ENCODE measurements around the gene SRSF8.
A peak's percentile ranks its signal among the peaks of the same experiment; 100 is the strongest.

The SRSF8 gene

DNA sequence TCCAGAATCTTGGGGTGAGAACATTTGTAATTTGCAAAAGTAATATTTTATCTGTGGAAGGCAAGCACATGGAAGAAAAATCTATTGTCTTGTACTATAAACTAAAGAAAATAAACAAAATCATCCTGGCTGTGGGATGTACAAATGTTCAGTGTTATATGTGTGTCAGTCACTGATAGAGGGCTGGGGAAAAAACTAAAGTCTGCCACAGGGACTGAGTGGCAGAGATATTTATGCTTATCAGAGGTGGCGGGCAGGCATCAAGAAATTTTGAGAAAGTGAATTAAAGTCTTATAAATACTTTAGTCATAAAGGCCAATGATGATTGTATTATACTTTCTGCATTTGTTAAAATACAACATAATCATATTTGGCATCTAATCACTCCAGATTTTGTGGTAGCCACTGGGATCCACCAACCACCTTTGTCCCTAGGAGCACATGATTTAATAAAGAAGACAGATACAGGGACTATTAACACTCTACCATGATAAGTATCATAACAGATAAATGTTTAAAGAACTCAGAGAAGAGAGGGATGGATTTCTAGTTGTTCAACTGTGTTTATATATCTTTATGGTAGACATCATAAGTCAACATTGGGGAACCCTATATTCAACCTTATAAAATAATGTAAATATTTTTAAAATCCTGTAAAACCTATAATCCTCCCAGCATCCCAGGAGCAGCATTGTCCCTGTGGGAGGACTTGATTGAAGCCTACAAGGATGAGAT lies 20.3 kb downstream of the SRSF8 start:
- peaks cover 50% of the 10 kb centered on the region for H3K27me3 ChIP-seq (ENCODE audit: control insufficient read depth, insufficient read depth, low read length)
- H3K9ac ChIP-seq (ENCODE audit: low read depth, low read length): no peak overlapping the region
- peaks cover 4% of the 10 kb centered on the region for H3K4me1 ChIP-seq (ENCODE audit: control insufficient read depth, insufficient read depth, low read length)
- no peaks in the 10 kb centered on the region for H3K9me3 ChIP-seq (ENCODE audit: control insufficient read depth, insufficient read depth, low read length)
- no peak overlapping the region for H3K4me3 ChIP-seq (ENCODE audit: low read depth, low read length)
- H3K36me3 ChIP-seq (ENCODE audit: control insufficient read depth, insufficient read depth, low read length): no peaks in the 10 kb centered on the region

DNA sequence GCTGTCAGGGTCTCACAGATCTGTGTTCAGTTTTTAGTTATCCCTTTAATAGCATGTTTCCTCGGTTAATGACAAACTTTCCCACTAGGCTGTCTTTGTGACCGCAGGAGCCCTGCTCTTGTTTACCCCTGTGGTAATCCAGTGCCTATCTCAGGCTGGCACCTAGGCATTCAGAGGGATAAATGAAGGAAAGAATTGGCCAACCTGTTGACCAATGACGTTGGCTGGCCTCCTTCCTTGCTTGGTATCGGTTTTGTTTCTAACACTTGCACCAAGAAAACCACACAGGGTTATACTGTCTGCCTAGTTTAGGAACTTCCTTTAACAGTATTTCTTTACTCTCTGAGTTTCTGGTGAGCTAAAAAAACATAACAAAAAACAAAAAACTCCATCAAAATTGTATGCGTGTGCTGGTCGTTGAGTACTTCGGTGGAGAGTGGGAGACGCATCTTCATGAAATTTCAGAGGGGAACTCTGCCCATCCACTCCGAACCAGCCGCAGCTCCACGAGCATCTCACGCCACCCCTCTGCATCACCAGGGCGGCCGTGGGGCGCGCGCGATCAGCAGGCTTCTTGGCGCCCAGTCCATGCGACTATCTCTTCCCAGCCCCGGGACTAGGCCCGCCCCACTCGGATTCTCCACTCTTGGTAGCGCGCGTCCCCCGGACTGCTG lies 22.4 kb downstream of the SRSF8 start:
- Histone ChIP-seq H3K4me1 (ENCODE audit: control insufficient read depth, insufficient read depth, low read length) (peaks cover 5% of the 10 kb centered on the region), H3K9ac (ENCODE audit: low read depth, low read length) (no peak overlapping the region), H3K4me3 (ENCODE audit: low read depth, low read length) (peak overlapping the region; percentile 67), H3K36me3 (ENCODE audit: control insufficient read depth, insufficient read depth, low read length) (no peaks in the 10 kb centered on the region), H3K9me3 (ENCODE audit: control insufficient read depth, insufficient read depth, low read length) (no peaks in the 10 kb centered on the region), H3K27me3 (ENCODE audit: control insufficient read depth, insufficient read depth, low read length) (peaks cover 63% of the 10 kb centered on the region)

- Histone ChIP-seq H3K36me3 (ENCODE audit: control insufficient read depth, insufficient read depth, low read length) (no peaks in the 10 kb centered on the region), H3K27me3 (ENCODE audit: control insufficient read depth, insufficient read depth, low read length) (peaks cover 63% of the 10 kb centered on the region), H3K9me3 (ENCODE audit: control insufficient read depth, insufficient read depth, low read length) (no peaks in the 10 kb centered on the region), H3K9ac (ENCODE audit: low read depth, low read length) (peak within 1 kb of the TSS; percentile 42), H3K4me1 (ENCODE audit: control insufficient read depth, insufficient read depth, low read length) (peaks cover 5% of the 10 kb centered on the region), H3K4me3 (ENCODE audit: low read depth, low read length) (peak within 1 kb of the TSS; percentile 77)
Observed at GRCh38 chr11:95089620-95090542, 23.2 kb downstream of the SRSF8 start, which contains the start of gene ENDOD1. TSS of gene ENDOD1 (plus strand) at chr11:95089846. CDS start at chr11:95089928, 82 bp downstream.

DNA sequence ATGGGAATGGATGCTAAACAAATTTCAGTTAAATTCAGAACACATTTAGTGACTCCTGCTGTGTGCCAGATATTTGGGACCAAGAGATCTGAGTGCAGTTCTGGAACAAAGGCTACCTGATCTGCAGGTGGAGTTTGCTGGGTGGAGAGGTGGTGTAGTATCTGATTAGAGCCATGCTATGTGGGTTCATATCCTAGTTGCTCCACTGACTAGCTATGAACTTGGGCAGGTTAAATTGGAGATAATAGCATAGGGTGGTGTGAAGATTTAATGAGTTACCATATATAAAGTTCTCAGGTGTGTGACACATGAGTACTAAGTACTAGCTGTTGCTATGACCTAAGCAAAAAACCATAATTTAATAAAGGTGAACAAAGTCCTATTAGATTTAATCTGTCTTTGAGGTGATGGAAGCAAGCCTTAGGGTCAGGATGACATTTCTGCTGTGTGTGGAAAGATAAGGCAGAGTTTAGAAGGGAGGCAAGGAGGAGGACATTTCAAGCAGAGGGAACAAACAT lies 25.0 kb downstream of the SRSF8 start:
- peaks cover 5% of the 10 kb centered on the region for H3K4me1 ChIP-seq (ENCODE audit: control insufficient read depth, insufficient read depth, low read length)

DNA sequence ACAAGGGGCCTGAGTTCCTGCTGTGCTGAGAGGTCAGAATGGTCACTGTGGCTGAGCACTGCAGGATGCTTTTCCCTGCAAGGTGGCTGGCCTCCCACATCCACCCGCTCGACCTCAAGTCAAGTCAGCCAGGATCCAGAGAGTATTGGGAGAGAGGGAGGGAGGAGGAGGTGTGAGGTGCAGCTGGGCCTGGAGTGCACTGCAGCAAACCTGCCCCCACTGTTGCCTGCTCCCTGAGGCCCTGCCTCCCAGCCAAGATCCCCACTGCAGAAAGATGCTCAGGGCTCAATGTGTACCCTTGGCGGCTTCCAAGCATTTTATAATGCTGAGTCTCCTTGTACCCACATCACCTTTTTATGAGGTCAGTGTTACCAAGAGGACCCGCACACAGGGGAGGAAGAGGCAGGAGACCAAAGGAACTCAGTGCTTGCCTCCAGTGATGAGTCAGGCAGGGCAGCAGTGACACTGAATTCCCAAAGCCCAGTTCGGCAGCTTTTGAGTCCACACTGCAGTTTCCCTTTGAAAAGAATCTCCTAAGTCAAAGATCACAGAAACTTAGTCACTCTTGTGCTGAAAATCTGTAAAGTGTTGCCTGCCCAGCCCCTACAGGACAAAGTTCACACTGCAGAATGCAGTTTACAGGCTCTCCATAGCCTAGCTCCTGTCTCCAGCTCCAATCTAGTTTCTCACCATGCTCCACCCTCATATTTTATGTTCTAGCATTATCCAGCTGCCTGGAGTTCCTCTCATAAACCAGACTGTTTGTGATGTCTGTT lies 26.0 kb downstream of the SRSF8 start:
- no peaks in the 10 kb centered on the region for H3K36me3 ChIP-seq (ENCODE audit: control insufficient read depth, insufficient read depth, low read length)
- H3K9ac ChIP-seq (ENCODE audit: low read depth, low read length): no peak overlapping the region
- H3K4me3 ChIP-seq (ENCODE audit: low read depth, low read length): no peak overlapping the region
- no peaks in the 10 kb centered on the region for H3K9me3 ChIP-seq (ENCODE audit: control insufficient read depth, insufficient read depth, low read length)
- H3K27me3 ChIP-seq (ENCODE audit: control insufficient read depth, insufficient read depth, low read length): peaks cover 45% of the 10 kb centered on the region
- H3K4me1 ChIP-seq (ENCODE audit: control insufficient read depth, insufficient read depth, low read length): peaks cover 5% of the 10 kb centered on the region

More for the DNA sequence above, 25.0 kb downstream of the SRSF8 start:
- no peaks in the 10 kb centered on the region for H3K36me3 ChIP-seq (ENCODE audit: control insufficient read depth, insufficient read depth, low read length)
- peaks cover 53% of the 10 kb centered on the region for H3K27me3 ChIP-seq (ENCODE audit: control insufficient read depth, insufficient read depth, low read length)
- no peak overlapping the region for H3K4me3 ChIP-seq (ENCODE audit: low read depth, low read length)
- H3K9ac ChIP-seq (ENCODE audit: low read depth, low read length): no peak overlapping the region
- H3K9me3 ChIP-seq (ENCODE audit: control insufficient read depth, insufficient read depth, low read length): no peaks in the 10 kb centered on the region

DNA sequence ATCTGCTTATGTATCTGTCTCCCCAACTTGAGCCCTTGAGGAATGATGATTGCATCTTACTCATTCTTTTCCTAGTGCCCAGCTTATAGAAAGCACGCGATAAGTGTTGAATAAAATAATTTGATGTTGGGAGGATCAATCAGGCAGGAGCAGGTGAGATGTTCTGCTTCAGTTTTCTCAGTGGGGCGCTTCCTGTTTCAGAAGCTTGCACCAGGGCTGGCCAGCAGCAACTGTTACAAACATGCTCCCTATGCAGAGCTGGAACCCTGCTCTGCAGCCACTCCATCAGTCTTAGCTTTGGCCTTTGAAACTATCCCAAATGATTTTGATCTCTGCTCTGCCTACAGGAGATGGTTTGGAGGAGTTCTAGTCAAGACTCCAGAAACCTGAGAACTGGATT lies 26.8 kb downstream of the SRSF8 start:
- H3K9ac ChIP-seq (ENCODE audit: low read depth, low read length): no peak overlapping the region
- H3K27me3 ChIP-seq (ENCODE audit: control insufficient read depth, insufficient read depth, low read length): peaks cover 40% of the 10 kb centered on the region
- H3K36me3 ChIP-seq (ENCODE audit: control insufficient read depth, insufficient read depth, low read length): no peaks in the 10 kb centered on the region
- no peak overlapping the region for H3K4me3 ChIP-seq (ENCODE audit: low read depth, low read length)
- H3K9me3 ChIP-seq (ENCODE audit: control insufficient read depth, insufficient read depth, low read length): no peaks in the 10 kb centered on the region
- peaks cover 5% of the 10 kb centered on the region for H3K4me1 ChIP-seq (ENCODE audit: control insufficient read depth, insufficient read depth, low read length)

DNA sequence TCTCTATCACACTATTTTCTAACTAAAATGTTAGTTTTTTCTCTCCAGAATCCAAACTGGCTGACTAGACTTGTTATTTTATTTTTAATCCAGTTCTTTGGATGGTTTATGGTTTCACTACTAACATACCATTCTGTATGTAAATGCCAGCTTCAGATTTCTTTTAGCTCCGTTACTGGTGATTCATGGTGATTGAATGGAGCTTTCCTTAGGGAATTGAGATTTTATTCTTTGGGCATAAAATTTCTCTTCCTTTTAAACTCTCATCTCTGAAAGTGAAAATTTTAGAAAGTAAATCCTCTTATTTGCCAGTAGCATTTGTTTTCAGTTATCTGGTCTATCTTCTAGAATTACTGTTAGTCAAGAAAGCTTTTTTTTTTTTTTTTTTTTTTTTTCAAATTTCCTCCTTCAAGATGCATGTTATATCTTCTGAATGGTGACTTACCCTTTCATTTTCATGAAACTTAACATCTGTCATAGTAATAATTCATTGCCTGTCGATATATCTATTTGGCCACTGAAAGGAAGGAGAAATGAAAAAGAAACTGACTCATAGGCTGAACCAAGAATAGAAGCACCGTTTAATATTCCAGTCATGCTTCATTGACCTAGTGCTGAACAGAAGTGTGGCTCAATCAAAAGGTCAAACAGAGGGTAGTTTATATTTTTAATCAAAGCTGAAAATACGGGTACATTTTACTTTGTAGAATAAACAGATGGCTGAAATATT lies 29.3 kb downstream of the SRSF8 start:
- peaks cover 2% of the 10 kb centered on the region for H3K4me1 ChIP-seq (ENCODE audit: control insufficient read depth, insufficient read depth, low read length)
- peaks cover 22% of the 10 kb centered on the region for H3K27me3 ChIP-seq (ENCODE audit: control insufficient read depth, insufficient read depth, low read length)
- H3K9me3 ChIP-seq (ENCODE audit: control insufficient read depth, insufficient read depth, low read length): no peaks in the 10 kb centered on the region
- no peak overlapping the region for H3K9ac ChIP-seq (ENCODE audit: low read depth, low read length)
- H3K36me3 ChIP-seq (ENCODE audit: control insufficient read depth, insufficient read depth, low read length): no peaks in the 10 kb centered on the region
- no peak overlapping the region for H3K4me3 ChIP-seq (ENCODE audit: low read depth, low read length)

DNA sequence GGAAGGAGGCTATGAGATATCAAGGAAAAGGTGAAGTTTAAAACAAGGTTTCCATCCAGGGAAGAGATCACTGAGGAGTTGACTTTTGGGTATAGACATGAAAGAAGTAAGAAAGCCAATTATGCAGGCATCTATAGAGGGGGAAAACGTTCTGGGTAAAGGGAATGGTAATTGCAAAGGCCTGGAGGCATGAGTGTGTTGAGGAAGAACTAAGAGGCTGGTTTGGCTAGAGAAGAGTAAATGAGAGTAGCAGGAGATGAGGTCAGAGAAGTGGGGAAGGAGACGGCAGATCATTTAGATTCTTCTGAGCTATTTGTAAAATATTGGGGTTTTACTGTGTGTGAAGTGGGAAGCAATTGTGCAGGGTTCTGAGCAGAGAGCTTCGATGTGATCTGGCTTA lies 30.5 kb downstream of the SRSF8 start:
- Histone ChIP-seq H3K36me3 (ENCODE audit: control insufficient read depth, insufficient read depth, low read length) (no peaks in the 10 kb centered on the region), H3K27me3 (ENCODE audit: control insufficient read depth, insufficient read depth, low read length) (peaks cover 11% of the 10 kb centered on the region), H3K9ac (ENCODE audit: low read depth, low read length) (no peak overlapping the region), H3K4me3 (ENCODE audit: low read depth, low read length) (no peak overlapping the region), H3K9me3 (ENCODE audit: control insufficient read depth, insufficient read depth, low read length) (no peaks in the 10 kb centered on the region), H3K4me1 (ENCODE audit: control insufficient read depth, insufficient read depth, low read length) (peaks cover 2% of the 10 kb centered on the region)

DNA sequence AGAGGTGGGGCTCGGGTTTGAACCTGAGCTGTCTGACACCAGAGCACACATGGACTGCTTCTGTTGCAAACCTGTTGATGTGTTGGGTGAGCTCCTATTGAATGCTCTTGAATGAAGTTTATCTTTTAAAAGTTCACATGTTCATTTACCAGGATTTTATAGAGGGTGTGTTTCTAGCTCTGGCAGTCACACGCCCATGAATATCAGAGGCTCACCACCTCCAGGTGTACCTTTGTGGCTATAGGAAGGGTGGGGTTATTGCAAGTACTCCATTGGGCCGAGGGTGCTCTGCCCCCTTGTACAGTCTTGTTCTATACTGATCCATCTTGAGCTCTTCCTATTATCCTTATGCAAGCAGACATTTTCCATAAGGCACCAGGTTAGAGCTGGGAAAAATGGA lies 32.1 kb downstream of the SRSF8 start:
- Histone ChIP-seq H3K4me3 (ENCODE audit: low read depth, low read length) (no peak overlapping the region), H3K9ac (ENCODE audit: low read depth, low read length) (no peak overlapping the region), H3K4me1 (ENCODE audit: control insufficient read depth, insufficient read depth, low read length) (no peaks in the 10 kb centered on the region), H3K36me3 (ENCODE audit: control insufficient read depth, insufficient read depth, low read length) (no peaks in the 10 kb centered on the region), H3K9me3 (ENCODE audit: control insufficient read depth, insufficient read depth, low read length) (no peaks in the 10 kb centered on the region), H3K27me3 (ENCODE audit: control insufficient read depth, insufficient read depth, low read length) (peaks cover 3% of the 10 kb centered on the region)

DNA sequence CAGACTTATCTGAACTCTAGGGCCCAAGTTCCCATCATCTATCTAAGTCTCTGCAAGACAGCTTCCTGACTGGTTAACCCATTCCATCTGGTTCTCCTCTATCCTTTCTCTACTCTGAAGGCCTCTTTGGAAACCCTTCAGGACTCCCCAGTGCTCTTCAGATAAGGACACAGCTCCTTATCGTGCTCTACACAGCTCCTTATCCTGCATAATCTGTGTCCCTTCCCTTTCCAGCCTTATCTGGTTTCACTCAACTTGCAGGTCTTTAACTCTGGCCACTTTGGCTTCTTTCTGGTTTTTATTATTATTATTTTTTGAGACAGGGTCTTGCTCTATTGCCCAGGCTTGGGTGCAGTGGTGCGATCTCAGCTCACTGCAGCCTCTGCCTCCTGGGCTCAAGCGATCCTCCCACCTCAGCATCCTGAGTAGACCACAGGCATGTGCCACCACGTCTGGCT lies 33.5 kb downstream of the SRSF8 start:
- peaks cover 3% of the 10 kb centered on the region for H3K27me3 ChIP-seq (ENCODE audit: control insufficient read depth, insufficient read depth, low read length)
- no peaks in the 10 kb centered on the region for H3K4me1 ChIP-seq (ENCODE audit: control insufficient read depth, insufficient read depth, low read length)
- H3K9ac ChIP-seq (ENCODE audit: low read depth, low read length): no peak overlapping the region
- no peaks in the 10 kb centered on the region for H3K36me3 ChIP-seq (ENCODE audit: control insufficient read depth, insufficient read depth, low read length)
- no peaks in the 10 kb centered on the region for H3K9me3 ChIP-seq (ENCODE audit: control insufficient read depth, insufficient read depth, low read length)
- no peak overlapping the region for H3K4me3 ChIP-seq (ENCODE audit: low read depth, low read length)
